CD4-positive, alpha-beta T cell treated with Interleukin-15 for 4 hours (primary cell): ENCODE results near the gene CHD9.

Source experiments
- DNase-seq: peaks from one replicate; pipeline ENCODE4 v3.0.0-alpha.2; 2020; ENCODE audit warnings: low spot score

CHD9 gene

DNA sequence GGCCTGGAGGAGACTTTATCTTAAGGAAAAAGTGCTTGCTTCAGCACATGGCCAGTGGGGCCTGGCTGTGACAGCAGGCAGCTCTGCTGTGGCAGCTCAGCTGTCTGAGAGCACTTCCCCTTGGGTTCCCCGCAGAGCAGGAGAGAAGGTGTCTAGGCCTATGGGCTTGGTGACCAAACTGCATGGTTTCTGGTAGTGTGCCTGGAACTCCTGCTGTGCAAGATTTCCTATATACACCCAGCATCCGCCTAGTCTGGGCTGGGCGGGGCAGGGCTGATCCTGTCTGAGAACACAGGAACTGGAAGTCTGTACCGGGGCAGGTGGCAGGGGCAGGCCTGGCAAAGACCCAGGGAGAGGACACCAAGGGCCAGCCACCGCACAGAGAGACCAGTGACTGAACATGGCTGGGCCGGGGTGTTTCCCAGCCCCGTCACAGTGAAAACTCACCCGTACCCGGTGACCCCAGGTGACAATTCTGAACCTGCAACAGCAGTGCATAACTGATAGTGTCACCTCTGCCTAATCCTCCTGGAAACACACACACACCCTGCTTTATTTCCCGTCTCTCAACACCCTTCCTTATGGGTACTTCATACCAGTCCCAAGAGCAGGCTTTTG is 39.3 kb downstream of the CHD9 start:
- DNase-seq = peak; percentile 31

DNA sequence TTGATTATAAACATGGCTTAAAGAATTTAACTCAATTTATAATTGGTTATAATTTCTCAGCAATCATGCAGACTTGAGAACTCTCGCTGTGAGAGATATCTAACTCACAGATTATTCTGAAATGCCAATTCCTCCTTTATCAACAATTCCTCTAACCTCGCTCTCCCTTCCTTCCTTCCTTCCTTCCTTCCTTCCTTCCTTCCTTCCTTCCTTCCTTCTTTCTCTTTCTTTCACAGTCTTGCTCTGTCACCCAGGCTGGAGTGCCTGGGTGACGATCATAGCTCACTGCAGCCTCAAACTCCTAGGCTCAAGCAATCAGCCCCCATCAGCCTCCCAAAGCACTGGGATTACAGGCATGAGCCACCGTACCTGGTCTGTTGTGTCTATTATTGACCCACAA is 42.4 kb downstream of the CHD9 start:
- no peak for DNase-seq

GRCh38 chr16:53098526-53099317 is 43.9 kb downstream of the CHD9 start:
- peak; percentile 53 for DNase-seq

GRCh38 chr16:53099318-53100130 is 44.7 kb downstream of the CHD9 start:
- peak; percentile 56 for DNase-seq

- no peak for DNase-seq
Observed at GRCh38 chr16:53100131-53100748, 45.4 kb downstream of the CHD9 start.

DNA sequence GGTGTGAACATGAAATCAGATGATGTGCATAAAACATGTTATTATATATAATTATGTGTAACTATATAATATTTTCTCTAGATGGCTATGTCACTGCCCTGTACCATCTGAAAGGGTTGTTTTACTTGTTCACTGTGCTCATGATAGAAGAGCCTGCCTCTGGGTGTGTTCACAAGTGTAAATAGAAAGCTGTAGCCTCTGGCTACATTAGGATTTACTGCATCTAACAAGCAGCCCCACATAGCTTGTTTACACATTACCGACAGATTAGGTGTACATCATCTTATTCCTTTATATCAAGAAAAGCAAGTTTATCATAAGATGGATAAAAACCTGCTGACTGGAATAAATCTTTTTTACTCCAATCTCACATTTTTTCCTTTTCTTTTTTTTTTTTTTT is 46.1 kb downstream of the CHD9 start:
- no peak for DNase-seq

- no peak for DNase-seq
Observed at GRCh38 chr16:53103811-53104210, 49.0 kb downstream of the CHD9 start.

- DNase-seq = no peak
Observed at GRCh38 chr16:53105565-53105964, 50.8 kb downstream of the CHD9 start.

DNA sequence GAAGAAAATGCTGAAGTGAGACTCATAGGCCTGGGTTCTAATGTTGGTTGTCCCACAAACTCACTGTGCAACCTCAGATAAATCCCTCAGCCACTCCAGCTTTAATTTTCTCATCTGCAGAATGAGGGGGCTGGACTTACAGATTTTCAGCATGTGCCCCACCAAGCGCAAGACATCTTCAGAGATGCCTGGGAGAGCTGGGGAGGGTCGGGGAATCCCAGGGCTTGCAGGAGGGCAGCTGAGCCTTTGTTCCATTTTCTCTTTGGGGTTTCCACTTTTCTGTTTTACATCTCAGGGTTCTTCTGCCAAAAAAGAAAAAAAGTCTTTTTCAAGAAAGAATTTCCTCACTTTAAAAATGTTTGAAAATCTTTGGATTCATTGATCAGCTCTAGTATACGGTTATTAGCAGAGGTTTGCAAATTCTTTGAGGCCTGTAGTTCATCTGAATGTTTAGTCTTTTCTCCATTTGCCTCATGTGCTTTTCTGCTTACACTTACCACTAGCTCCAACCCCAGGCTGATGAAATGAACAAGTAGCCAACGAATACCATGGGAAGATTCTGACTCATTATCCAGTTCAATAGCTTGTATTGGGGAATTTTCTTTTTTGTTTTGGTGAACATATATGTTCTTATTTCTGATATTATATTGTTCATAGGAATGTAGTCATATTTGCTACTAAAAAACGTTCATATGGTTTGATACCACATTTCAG is 56.4 kb downstream of the CHD9 start:
- DNase-seq = no peak

- no peak for DNase-seq
Observed at GRCh38 chr16:53112015-53112414, 57.2 kb downstream of the CHD9 start.

GRCh38 chr16:53115047-53115446 is 60.3 kb downstream of the CHD9 start:
- no peak for DNase-seq

- DNase-seq = no peak
Observed at GRCh38 chr16:53115773-53116172, 61.0 kb downstream of the CHD9 start.

DNA sequence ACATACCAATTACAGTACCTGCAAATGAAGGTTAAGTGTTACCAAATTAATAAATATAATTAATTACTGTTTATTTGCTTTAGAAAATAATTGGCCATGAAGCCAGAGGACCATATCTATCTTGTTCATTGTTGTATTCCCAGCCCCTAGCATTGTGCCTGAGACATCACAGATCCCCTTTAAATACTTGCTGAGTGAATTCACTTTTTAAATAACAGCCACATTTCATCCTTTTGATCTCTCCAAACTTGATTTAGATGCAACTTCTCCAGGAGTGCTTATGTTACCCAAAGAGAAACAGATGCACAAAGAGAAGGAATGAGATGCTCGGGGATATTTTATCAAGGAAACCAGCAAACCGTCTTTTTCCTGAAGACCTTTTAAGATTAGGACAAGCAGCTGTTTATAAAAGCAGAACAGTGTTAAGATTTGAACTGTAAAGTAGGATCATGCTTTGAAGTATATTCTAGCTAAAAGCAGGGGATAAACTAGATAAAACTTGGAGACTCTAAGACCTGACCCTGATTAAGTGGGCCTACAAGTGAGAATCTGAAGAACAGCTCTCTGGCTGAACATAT is 66.3 kb downstream of the CHD9 start:
- DNase-seq = no peak

- no peak for DNase-seq
Observed at GRCh38 chr16:53121661-53122060, 66.9 kb downstream of the CHD9 start.

DNA sequence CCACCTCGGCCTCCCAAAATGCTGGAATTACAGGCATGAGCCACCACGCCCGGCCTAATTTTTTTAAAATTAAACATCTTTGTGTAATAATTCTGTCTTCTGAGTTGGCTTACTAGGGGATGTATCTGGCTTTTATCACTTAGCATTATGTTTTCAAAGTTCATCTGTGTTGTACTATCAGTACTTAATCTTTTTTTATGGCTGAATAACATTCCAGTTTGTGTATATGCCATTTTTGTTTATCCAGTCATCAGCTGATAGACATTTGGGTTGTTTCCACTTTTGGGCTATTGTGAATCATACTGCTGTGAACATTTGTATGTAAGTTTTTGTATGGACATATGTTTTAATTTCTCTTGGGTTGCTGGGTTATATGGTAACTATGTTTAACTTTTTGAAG is 69.0 kb downstream of the CHD9 start:
- no peak for DNase-seq

GRCh38 chr16:53126390-53126789 is 71.6 kb downstream of the CHD9 start:
- DNase-seq = no peak

DNA sequence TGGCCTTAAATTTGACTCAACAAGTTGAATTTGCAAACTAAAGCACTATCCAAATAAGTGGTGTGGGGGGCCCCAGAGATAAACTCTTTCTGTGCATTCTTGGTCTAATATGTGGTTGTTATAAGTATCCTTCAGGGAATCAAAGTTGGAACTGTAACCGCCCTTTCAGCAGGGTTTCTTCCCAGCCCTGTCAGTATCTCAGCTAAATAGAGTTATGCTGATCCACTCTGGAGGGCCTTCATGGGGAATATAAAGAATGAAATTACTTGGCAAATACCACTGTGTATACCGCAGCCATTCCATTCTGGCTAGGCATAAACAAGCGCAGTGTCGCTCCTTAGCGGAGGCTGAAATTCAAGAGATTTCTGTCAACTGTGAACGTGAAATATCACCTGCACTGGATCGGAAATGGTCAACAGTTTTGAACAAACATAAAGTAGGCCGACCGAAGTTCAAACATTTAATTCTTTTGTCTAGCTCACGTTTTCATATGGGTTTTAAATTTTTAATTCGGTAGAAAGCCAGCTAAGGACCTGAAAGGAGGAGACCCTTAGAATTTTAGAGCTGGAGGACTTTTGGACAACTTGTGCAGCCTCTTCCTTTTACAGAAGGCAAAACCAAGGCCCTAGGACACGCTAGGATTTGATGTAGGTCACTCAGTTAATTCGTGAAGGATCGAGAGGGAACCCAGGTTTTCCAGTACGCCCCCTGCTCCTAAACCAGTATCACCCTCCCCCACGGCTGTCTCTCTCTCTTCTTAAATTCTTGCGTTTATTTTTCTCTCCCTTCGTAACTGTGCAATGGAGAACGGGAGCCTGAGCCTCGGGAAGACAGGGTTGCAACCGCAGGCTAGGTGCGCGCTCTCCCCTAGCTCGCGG is 74.7 kb downstream of the CHD9 start:
- DNase-seq = no peak

DNA sequence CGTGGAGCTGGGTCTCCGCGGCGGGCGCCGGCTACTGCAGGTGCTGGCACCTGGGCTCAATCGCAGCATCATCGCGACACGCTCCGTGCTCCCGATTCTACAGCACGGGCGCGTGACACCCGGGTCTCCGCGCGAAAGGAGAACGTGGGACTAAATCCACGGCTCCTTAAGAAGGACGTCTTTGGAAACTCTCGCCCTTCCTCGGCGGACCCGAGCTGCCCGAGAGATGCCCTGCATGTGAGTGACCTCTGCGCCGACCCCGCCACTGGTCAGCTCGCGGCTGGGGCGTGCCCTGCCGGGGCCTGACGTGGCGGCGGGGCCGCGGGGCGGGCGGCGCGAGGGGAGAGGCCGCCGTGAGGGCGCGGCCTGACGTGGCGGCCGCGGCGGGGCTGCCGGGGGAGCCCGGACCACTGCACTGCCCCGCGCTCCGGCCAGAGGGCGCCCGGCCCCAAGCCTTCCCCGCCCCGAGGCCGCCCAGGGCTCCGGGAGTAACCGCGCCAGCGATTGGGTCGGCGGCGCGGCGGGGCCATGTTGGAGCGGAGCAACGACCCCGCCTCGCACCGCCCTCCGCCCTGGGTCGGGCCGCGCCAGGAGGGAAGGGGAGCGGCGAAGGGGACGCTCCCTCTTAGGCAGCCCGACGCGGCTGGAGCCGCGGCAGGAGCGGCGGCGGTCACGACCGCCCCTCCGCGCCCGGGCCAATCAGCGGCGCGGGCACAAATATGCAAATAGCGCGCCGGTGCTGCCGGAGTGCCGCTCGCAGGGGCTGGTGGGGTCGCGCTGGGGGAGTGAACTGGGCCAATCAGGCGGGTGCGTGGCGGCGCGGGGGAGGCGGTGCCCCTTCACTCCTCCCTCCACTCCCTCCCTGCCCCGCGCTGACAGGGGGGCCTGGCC is 75.6 kb downstream of the CHD9 start:
- DNase-seq = peak; percentile 95

GRCh38 chr16:53131050-53131362 is 76.2 kb downstream of the CHD9 start:
- no peak for DNase-seq
